GF-D8 (cell line): Measurements from ENCODE around the gene HDAC3.

Experiments used
- DNase-seq: peaks from one replicate; lab custom pipeline; 2025; lab: John Stamatoyannopoulos, UW

Gene HDAC3

DNA sequence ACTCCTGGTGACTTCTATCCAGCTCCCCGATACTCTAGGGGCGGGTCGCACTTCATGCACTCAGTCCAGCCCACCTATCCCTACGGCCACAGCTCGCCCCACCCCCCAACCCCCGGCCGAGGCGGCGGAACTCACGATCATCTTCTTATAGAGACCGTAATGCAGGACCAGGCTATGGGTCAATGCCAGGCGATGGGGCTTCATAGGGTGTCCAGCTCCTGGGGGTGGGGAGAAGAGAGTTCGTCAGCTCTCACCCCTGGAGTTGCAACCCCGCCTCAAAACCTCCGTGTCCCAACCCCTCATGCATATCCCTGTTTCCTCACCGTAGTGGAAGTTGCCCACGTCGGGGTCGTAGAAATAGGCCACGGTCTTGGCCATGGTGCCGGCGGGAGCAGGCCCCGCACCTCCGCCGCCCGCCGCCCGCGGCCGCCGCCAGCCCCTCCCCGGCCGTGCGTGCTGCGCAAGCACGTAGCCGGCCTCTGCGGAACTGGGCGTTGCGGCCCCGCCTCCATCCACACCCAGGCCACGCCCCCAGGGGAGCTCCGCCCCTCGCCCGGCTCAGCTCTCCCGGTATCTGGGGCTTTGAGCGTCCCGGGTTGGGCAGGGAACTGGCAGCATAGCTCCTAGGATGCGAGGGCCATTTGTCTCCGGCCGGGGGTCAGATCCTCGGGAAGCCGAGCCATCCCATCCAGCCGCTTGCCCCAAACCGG, at the start of gene HDAC3, which contains the start of gene RELL2:
Gene HDAC3 (minus strand): TSS at position 437 of the 710 bp plus-strand sequence. CDS start 59 bp downstream, at position 378.
Gene RELL2 (plus strand): TSS at position 585 of the 710 bp plus-strand sequence. CDS start 1,229 bp downstream, outside the sequence.
- peak; percentile 41 for DNase-seq

DNA sequence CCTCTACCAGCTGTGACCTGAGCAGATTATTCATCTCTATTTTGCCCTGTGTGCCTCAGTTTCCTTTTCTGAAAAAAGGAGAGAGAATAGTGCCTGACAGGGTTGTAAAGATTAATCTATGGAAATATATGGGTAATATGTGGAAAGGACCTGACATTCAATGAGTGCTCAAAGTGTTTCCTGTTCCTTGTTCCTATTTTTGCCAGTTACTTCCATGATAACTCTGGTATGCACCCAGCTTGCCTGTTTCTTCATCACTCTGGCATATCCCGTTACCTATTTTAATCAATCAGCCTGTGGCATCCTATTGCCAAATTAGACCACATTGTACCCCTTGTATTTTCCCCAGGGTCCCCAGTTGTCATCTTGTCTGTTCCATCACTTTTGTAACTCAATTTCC, 48.9 kb upstream of the HDAC3 start:
- DNase-seq = no peak

DNA sequence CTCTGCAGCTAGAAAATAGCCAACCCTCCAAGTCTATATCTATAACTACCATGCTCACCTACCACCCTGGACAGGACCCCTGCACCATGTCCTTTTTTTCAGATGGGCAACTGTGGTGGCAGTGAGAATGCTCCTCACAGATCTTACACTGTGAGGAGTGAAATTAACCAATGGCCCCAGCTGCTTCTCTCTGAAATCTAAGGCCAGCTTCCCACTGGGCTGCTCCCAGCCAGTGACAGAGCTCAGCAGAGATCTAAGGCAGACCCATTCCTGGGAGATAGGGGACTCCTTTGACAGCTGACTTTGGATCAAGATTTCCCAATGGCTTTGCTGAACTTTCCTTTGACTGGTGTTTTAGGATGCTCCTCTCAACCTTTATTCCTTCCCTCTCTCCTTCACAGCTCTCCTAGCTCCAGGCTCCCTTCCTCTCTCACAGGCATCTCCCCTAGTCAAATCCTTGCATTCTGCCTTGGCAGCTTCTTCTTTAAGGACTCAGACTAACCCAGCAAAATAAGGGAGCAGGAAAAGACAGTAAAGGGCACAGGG, 47.0 kb upstream of the HDAC3 start:
- DNase-seq = no peak

- peak; percentile 67 for DNase-seq
Observed at GRCh38 chr5:141681695-141682641, 45.3 kb upstream of the HDAC3 start, which contains the start of gene ARAP3. ARAP3 (minus strand) TSS chr5:141682230; CDS start chr5:141680486, 1,744 bp downstream.

- no peak for DNase-seq
Observed at GRCh38 chr5:141681295-141681694, 44.6 kb upstream of the HDAC3 start.

DNA sequence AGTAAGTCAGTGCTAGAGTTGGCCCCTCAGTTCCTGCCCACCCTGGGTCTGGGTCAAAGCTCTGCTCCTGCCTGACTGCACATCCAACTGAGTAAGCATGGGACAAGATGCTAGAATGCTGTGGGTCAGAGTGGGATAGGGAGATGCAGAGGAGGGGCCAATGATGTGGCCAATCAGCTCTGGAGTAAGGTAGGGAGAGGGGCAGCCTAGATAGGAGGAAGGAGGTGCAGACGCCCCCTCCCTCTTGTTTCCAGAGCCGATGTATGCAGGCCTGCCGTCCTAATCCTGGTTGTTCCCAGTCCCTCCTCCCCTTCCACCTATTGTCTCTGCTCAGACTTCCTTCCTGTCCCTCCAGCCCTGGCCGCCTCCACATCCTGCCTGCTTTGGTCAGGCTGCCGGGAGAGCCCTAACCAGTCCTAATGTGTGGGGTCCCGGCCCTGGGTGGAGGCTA, 44.1 kb upstream of the HDAC3 start:
- no peak for DNase-seq

- DNase-seq = no peak
Observed at GRCh38 chr5:141680178-141680577, 43.5 kb upstream of the HDAC3 start.

DNA sequence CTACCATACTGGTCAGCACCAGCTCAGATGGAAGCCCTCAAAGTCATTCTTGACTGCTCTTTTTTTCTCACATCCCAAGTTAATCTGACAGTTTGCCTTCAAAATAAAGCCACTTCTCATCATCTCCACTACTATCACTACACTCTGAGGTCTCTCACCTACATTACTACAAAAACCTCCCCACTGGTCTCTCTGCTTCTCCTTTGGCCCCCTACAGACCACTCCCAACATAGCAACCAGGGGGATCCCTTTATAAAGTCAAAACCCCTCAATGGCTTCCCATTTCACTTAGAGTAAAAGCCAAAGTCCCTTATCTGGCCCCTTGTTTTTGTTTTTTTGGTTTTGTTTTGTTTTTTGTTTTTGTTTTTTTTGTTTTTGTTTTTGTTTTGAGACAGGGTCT, 40.8 kb upstream of the HDAC3 start:
- no peak for DNase-seq

DNA sequence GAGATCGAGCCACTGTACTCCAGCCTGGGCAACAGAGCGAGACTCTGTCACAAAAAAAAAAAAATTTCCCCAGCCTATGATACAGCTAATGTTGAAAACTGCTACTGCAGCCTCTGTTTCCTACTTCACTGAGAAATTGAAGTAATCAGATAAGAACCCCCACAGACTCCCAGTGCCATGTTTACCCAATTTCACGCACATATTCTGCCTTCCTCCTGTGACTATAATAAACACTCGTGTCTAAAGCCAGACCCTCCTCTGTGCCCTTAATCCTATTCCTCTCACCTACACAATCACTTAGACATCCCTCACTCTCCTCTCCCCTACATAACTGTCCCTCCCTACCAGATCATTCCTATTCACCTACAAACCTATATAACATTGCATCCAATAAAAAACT, 39.0 kb upstream of the HDAC3 start:
- no peak for DNase-seq

- DNase-seq = no peak
Observed at GRCh38 chr5:141674747-141675146, 38.1 kb upstream of the HDAC3 start.

GRCh38 chr5:141672841-141673813, 36.5 kb upstream of the HDAC3 start:
- no peak for DNase-seq

GRCh38 chr5:141672071-141672840, 35.6 kb upstream of the HDAC3 start:
- DNase-seq = no peak

- no peak for DNase-seq
Observed at GRCh38 chr5:141669520-141669919, 32.9 kb upstream of the HDAC3 start.

- no peak for DNase-seq
Observed at GRCh38 chr5:141668601-141669265, 32.1 kb upstream of the HDAC3 start.

DNA sequence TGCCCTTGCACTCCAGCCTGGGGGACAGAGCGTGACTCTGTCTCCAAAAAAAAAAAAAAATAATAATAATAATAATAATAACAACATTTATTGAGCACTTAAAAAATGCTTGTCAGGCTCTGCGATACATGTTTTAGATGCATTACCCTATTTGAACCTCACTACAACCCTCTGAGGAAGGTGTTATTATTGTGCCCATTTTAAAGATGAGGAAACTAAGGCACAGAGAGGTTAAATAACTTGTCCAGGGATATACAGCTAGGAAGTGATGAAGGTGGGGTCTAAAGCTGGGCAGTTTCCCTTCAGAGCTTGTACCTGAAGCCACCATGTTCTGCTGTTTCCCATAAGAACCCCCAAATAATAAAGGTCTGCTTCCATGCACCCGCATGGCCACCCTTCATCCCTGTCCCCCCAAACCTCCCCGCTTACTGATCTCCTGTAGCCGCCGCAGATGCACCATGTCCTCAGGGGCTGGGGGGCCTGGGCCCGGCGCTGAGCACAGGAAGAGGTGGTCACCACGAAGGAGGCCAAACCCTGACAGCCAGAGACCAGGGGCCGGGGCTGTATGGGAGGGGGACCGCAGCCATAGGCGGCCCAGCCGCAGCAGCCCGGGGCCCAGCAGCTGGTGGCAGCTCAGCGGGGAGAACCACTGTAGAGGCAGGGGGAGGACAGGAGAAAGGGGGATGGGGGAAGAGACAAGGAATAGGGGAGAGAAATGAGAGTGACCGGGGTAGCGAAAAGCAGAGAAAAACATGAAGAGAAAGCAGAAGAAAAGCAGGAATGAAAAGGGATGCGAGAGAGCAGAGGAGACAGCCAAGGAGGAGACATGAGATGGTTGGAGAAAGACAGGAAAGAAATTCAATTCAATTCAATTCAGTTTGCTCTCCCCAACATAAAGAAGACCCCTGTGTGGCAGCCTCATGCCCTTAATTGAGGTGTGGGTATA, 29.6 kb upstream of the HDAC3 start:
- DNase-seq = no peak

DNA sequence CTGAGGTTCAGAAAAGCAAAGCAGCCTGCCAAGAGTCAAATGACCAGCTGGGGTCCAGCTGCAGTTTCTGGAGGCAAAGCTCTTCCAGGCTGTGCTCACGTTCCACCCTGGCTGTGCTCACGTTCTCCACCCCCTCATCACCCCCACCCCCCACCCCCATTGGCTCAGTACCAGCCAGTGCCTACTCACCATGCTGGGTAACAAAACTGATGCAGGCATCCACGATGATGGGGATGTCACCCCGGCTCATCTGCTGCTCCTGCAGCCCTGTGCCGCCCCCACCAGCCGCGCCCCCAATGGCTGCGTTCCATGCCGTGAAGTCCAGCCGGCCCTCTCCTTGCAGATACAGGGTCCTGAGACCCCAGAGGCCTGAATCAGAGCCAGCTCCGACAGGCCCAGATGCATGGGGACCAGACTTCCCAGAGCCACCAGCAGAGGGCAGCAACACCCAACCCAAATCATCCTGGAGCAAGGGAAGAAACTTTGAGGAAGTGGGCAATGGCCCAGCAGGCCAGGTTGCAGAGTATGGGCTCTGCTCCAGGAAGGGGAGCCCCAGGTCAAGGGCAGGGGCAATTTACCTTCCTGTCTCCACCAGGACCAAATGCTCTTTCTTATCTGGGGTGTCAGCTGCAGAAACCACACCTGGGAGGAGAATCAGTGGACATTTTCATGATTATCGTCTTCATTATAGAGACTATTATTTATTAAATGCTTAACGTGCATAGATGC, 28.2 kb upstream of the HDAC3 start:
- peak; percentile 26 for DNase-seq

GRCh38 chr5:141663506-141663905, 26.9 kb upstream of the HDAC3 start:
- DNase-seq = no peak

- DNase-seq = no peak
Observed at GRCh38 chr5:141662028-141662427, 25.4 kb upstream of the HDAC3 start.
